Measurements from ENCODE around the gene MAPKAP1. TPM values are rescaled to one million over a fixed set of nuclear protein-coding genes. Genes with fewer than 3 reads are reported as not detected.
A peak's percentile ranks its signal among the peaks of the same experiment; 100 is the strongest.

MAPKAP1 gene
- total and polyA plus RNA-seq, 2 experiments from 2014 or later, result 68.4 to 98.5 TPM

GRCh38 chr9:125397736-125398135 lies 309.3 kb downstream of the MAPKAP1 start:
- no peaks in the 10 kb centered on the region for H3K9me2 ChIP-seq (ENCODE audit: insufficient read depth)
- no peak overlapping the region for H3K27ac Mint-ChIP-seq
- H4K20me1 ChIP-seq (replicated peaks; ENCODE audit: insufficient read depth), result no peaks in the 10 kb centered on the region
- H3K4me2 ChIP-seq, result no peak overlapping the region
- TF ChIP-seq STAT1 (IDR thresholded peaks at IDR 0.05; ENCODE audit: unreplicated experiment) (no peak), ZNF462 (CRISPR knock-in tag; IDR thresholded peaks at IDR 0.05) (no peak), ZNF114 (CRISPR knock-in tag; IDR thresholded peaks at IDR 0.05) (no peak), REST (IDR thresholded peaks at IDR 0.05; ENCODE audit: unreplicated experiment) (no peak), JUNB (IDR thresholded peaks at IDR 0.05; ENCODE audit: unreplicated experiment) (no peak), ZNF331 (CRISPR knock-in tag; IDR thresholded peaks at IDR 0.05; ENCODE audit: low read depth) (no peak), ETS1 (IDR thresholded peaks at IDR 0.05) (no peak), NANOG (IDR thresholded peaks at IDR 0.05; ENCODE audit: borderline replicate concordance) (no peak), EZH2 (IDR thresholded peaks at IDR 0.05; ENCODE audit: low read depth, unreplicated experiment) (no peak), POLR2AphosphoS5 (IDR thresholded peaks at IDR 0.05; ENCODE audit: low read depth) (no peak)
- peak overlapping the region; percentile 63; the same call in 1 of the 2 replicates for H2AFZ ChIP-seq
- H3K27me3 Mint-ChIP-seq (ENCODE audit: insufficient read depth, low read depth, poor library complexity), result no peaks in the 10 kb centered on the region
- no peak for ATAC-seq
- H3K27ac ChIP-seq (ENCODE audit: low read depth), result no peak overlapping the region
- no peak overlapping the region for H3K4me3 Mint-ChIP-seq
- no peak for DNase-seq (ENCODE audit: low spot score)
- H3K36me3 ChIP-seq (ENCODE audit: insufficient read depth), result no peaks in the 10 kb centered on the region
- no peaks in the 10 kb centered on the region for H3F3A ChIP-seq (replicated peaks; ENCODE audit: low read depth)
- no peaks in the 10 kb centered on the region for H3K27me3 ChIP-seq (ENCODE audit: insufficient read depth)
- no peaks in the 10 kb centered on the region for H3K79me2 ChIP-seq (replicated peaks; ENCODE audit: insufficient read depth)
- no peaks in the 10 kb centered on the region for H3K9me3 Mint-ChIP-seq
- H3K36me3 Mint-ChIP-seq (ENCODE audit: low read depth), result no peaks in the 10 kb centered on the region
- peaks cover 6% of the 10 kb centered on the region; the same call in 2 of the 3 replicates for H3K4me1 Mint-ChIP-seq
- H3K4me1 ChIP-seq (ENCODE audit: insufficient read depth), result no peaks in the 10 kb centered on the region
- H3K4me3 ChIP-seq, result no peak overlapping the region

All from GM23338 (cell line).